Activated T-cell treated with anti-CD3 and anti-CD28 coated beads, Interleukin-2, amount 50 U/mL, for 1 hour (primary cell): ENCODE data around the gene TTC7B.

Experiments
- DNase-seq: peaks from one replicate; pipeline ENCODE4 v3.0.0-alpha.2; 2020

TTC7B gene

GRCh38 chr14:90641615-90642243, 174.5 kb downstream of the TTC7B start:
- DNase-seq: no peak

- DNase-seq: no peak
Measured at GRCh38 chr14:90641168-90641567, 175.1 kb downstream of the TTC7B start.

GRCh38 chr14:90639641-90640040, 176.6 kb downstream of the TTC7B start:
- no peak for DNase-seq

GRCh38 chr14:90632871-90633270, 183.4 kb downstream of the TTC7B start:
- no peak for DNase-seq

- no peak for DNase-seq
Measured at GRCh38 chr14:90632451-90632850, 183.8 kb downstream of the TTC7B start.

GRCh38 chr14:90630171-90630806, 185.9 kb downstream of the TTC7B start:
- DNase-seq: no peak

- DNase-seq: no peak
Measured at GRCh38 chr14:90629471-90629870, 186.8 kb downstream of the TTC7B start.

- no peak for DNase-seq
Measured at GRCh38 chr14:90628825-90629224, 187.4 kb downstream of the TTC7B start.

- DNase-seq: no peak
Measured at GRCh38 chr14:90627478-90627877, 188.8 kb downstream of the TTC7B start.

- no peak for DNase-seq
Measured at GRCh38 chr14:90626550-90626949, 189.7 kb downstream of the TTC7B start.

GRCh38 chr14:90625445-90625844, 190.8 kb downstream of the TTC7B start:
- DNase-seq: no peak

- no peak for DNase-seq
Measured at GRCh38 chr14:90624732-90625400, 191.4 kb downstream of the TTC7B start.

- no peak for DNase-seq
Measured at GRCh38 chr14:90624227-90624626, 192.0 kb downstream of the TTC7B start.

GRCh38 chr14:90621201-90621600, 195.0 kb downstream of the TTC7B start:
- DNase-seq: no peak

- DNase-seq: no peak
Measured at GRCh38 chr14:90620568-90621077, 195.6 kb downstream of the TTC7B start.

- no peak for DNase-seq
Measured at GRCh38 chr14:90619911-90620310, 196.3 kb downstream of the TTC7B start.

- no peak for DNase-seq
Measured at GRCh38 chr14:90617961-90618360, 198.3 kb downstream of the TTC7B start.

GRCh38 chr14:90616881-90617280, 199.3 kb downstream of the TTC7B start:
- DNase-seq: no peak

- no peak for DNase-seq
Measured at GRCh38 chr14:90616313-90616712, 199.9 kb downstream of the TTC7B start.

GRCh38 chr14:90615517-90616060, 200.6 kb downstream of the TTC7B start:
- no peak for DNase-seq

- no peak for DNase-seq
Measured at GRCh38 chr14:90614696-90615516, 201.3 kb downstream of the TTC7B start.

GRCh38 chr14:90613997-90614396, 202.2 kb downstream of the TTC7B start:
- no peak for DNase-seq

- DNase-seq: no peak
Measured at GRCh38 chr14:90613453-90613852, 202.8 kb downstream of the TTC7B start.
